ENCODE data around the gene AP1B1. TPM values are rescaled to one million over a fixed set of nuclear protein-coding genes. Genes with fewer than 3 reads are reported as not detected.
"Not testable (repeated sequence)": the region's sequence is repeated elsewhere in the genome, so short reads cannot be mapped to it uniquely, and the experiment has no call there.

Gene AP1B1
- total RNA-seq, 1 donor = 37.3 TPM

DNA sequence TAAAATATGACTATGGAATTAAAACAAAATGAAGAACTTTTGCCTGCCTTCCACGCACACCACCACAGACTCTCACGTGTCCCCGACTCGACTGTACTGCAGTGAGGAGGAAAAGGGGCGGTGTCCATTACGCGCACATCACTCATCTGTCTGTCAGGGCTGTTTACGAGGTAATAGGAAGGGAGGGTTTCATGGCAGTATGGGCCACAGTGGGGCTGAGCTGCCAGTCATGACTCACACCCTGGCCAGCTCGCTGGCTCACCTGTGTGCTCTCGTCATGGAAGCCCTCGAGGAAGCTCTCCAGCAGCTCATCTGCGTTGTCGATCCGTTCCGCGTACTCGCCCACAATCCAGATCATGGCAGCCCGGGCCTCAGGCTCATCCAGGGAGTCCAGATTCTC is 39.4 kb downstream of the AP1B1 start:
- H3K36me3 ChIP-seq (ENCODE audit: insufficient read depth, low read length) = peaks cover 59% of the 10 kb centered on the region

DNA sequence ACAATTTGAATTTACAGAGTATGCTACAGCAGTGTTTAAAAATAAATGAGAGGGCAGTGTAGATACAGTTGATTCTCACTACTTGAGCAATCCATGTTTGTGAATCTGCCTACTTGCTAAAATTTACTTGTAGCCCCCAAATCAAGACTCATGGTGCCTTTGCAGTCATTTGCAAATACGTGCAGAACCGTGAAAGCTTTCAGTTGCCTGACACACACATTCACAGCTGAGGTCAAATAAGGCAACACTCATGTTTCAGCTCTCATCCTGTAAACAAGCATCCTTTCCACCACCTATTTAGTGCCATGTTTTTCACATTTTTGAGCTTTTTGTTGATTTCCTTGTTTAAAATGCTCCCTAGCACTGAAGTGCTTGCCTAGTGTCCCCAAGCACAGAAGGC is 40.3 kb downstream of the AP1B1 start:
- DNase-seq (ENCODE audit: insufficient read length, low spot score, missing footprints) = peak; percentile 26
- Histone ChIP-seq H3K27me3 (ENCODE audit: insufficient read depth, low read length) (no peaks in the 10 kb centered on the region), H3K4me1 (ENCODE audit: insufficient read depth, low read length) (peaks cover 3% of the 10 kb centered on the region), H2AFZ (ENCODE audit: low read length) (no peak overlapping the region), H4K20me1 (ENCODE audit: insufficient read depth, low read length) (peaks cover 2% of the 10 kb centered on the region), H3K36me3 (ENCODE audit: insufficient read depth, low read length) (peaks cover 52% of the 10 kb centered on the region), H3K4me2 (ENCODE audit: insufficient read depth, low read length) (no peak overlapping the region), H3K79me2 (ENCODE audit: insufficient read depth, low read length) (no peaks in the 10 kb centered on the region), H3K27ac (ENCODE audit: low read depth, low read length) (no peak overlapping the region), H3K9me3 (ENCODE audit: low read depth, low read length) (no peaks in the 10 kb centered on the region), H3K4me3 (ENCODE audit: insufficient read depth, low read length) (no peak overlapping the region)
- TF ChIP-seq, protein P1, sequence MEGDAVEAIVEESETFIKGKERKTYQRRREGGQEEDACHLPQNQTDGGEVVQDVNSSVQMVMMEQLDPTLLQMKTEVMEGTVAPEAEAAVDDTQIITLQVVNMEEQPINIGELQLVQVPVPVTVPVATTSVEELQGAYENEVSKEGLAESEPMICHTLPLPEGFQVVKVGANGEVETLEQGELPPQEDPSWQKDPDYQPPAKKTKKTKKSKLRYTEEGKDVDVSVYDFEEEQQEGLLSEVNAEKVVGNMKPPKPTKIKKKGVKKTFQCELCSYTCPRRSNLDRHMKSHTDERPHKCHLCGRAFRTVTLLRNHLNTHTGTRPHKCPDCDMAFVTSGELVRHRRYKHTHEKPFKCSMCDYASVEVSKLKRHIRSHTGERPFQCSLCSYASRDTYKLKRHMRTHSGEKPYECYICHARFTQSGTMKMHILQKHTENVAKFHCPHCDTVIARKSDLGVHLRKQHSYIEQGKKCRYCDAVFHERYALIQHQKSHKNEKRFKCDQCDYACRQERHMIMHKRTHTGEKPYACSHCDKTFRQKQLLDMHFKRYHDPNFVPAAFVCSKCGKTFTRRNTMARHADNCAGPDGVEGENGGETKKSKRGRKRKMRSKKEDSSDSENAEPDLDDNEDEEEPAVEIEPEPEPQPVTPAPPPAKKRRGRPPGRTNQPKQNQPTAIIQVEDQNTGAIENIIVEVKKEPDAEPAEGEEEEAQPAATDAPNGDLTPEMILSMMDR (IDR thresholded peaks at IDR 0.05; ENCODE audit: extremely low read depth, low read depth, low read length) = no peak

More for the DNA sequence above, 39.4 kb downstream of the AP1B1 start:
- Histone ChIP-seq H2AFZ (ENCODE audit: low read length) (no peak overlapping the region), H3K27me3 (ENCODE audit: insufficient read depth, low read length) (no peaks in the 10 kb centered on the region), H3K4me3 (ENCODE audit: insufficient read depth, low read length) (no peak overlapping the region), H3K9me3 (ENCODE audit: low read depth, low read length) (no peaks in the 10 kb centered on the region), H4K20me1 (ENCODE audit: insufficient read depth, low read length) (no peaks in the 10 kb centered on the region), H3K4me2 (ENCODE audit: insufficient read depth, low read length) (no peak overlapping the region), H3K27ac (ENCODE audit: low read depth, low read length) (no peak overlapping the region), H3K4me1 (ENCODE audit: insufficient read depth, low read length) (peaks cover 3% of the 10 kb centered on the region), H3K79me2 (ENCODE audit: insufficient read depth, low read length) (no peaks in the 10 kb centered on the region)
- DNase-seq (ENCODE audit: insufficient read length, low spot score, missing footprints) = peak; percentile 35
- TF ChIP-seq, protein P1 (IDR thresholded peaks at IDR 0.05; ENCODE audit: extremely low read depth, low read depth, low read length) = no peak

DNA sequence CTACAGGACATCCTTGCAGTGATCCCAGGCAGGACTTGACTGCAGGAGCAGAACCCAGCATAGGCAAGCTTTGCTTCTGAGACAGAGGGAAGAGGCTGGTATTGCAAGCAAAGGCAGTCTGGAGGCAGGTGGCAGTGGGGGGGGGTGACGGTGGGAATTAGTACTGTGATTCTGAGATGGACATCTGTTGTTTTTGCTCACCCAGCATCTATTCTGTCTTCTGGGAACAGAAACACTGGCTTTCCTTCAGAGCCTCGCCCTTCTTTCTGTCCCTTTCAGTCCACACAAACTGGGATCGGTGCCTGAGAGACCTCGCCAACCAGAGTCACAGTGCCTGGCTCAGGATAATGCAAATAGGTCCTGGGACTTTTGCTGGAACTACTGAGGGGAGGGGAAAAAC is 41.7 kb downstream of the AP1B1 start:
- TF ChIP-seq, protein P1 (IDR thresholded peaks at IDR 0.05; ENCODE audit: extremely low read depth, low read depth, low read length) = no peak

DNA sequence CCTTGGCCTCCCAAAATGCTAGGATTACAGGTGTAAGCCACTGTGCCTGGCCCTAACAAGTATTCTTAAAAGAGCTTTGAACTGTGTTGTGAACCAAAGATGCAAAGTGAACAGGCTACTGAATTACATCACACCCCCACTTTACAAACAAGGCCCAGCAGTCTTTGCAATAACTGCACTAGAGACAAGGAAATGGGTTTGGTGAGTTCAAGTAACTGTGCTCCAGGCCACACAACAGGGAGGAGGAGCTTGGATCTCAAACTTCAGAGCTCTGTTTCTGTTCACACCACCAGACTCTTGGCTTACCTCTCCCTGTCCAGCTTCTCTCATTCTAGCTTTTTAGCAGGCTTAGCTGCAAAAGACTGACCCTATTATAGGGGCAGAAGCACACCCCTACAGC is 42.4 kb downstream of the AP1B1 start:
- Histone ChIP-seq H3K79me2 (ENCODE audit: insufficient read depth, low read length) (no peaks in the 10 kb centered on the region), H3K36me3 (ENCODE audit: insufficient read depth, low read length) (peaks cover 53% of the 10 kb centered on the region), H3K27me3 (ENCODE audit: insufficient read depth, low read length) (no peaks in the 10 kb centered on the region), H3K27ac (ENCODE audit: low read depth, low read length) (no peak overlapping the region), H3K4me1 (ENCODE audit: insufficient read depth, low read length) (peaks cover 3% of the 10 kb centered on the region), H3K4me3 (ENCODE audit: insufficient read depth, low read length) (no peak overlapping the region), H3K4me2 (ENCODE audit: insufficient read depth, low read length) (no peak overlapping the region), H4K20me1 (ENCODE audit: insufficient read depth, low read length) (peaks cover 6% of the 10 kb centered on the region), H3K9me3 (ENCODE audit: low read depth, low read length) (no peaks in the 10 kb centered on the region), H2AFZ (ENCODE audit: low read length) (no peak overlapping the region)
- DNase-seq (ENCODE audit: insufficient read length, low spot score, missing footprints) = peak; percentile 48
- TF ChIP-seq, protein P1 (IDR thresholded peaks at IDR 0.05; ENCODE audit: extremely low read depth, low read depth, low read length) = no peak

More for the DNA sequence above, 41.7 kb downstream of the AP1B1 start:
- H4K20me1 ChIP-seq (ENCODE audit: insufficient read depth, low read length) = peaks cover 6% of the 10 kb centered on the region
- no peak overlapping the region for H3K4me3 ChIP-seq (ENCODE audit: insufficient read depth, low read length)
- H3K9me3 ChIP-seq (ENCODE audit: low read depth, low read length) = no peaks in the 10 kb centered on the region
- peak; percentile 35 for DNase-seq (ENCODE audit: insufficient read length, low spot score, missing footprints)
- no peaks in the 10 kb centered on the region for H3K27me3 ChIP-seq (ENCODE audit: insufficient read depth, low read length)
- no peak overlapping the region for H2AFZ ChIP-seq (ENCODE audit: low read length)
- no peak overlapping the region for H3K27ac ChIP-seq (ENCODE audit: low read depth, low read length)
- no peaks in the 10 kb centered on the region for H3K79me2 ChIP-seq (ENCODE audit: insufficient read depth, low read length)
- peaks cover 53% of the 10 kb centered on the region for H3K36me3 ChIP-seq (ENCODE audit: insufficient read depth, low read length)
- peaks cover 3% of the 10 kb centered on the region for H3K4me1 ChIP-seq (ENCODE audit: insufficient read depth, low read length)
- no peak overlapping the region for H3K4me2 ChIP-seq (ENCODE audit: insufficient read depth, low read length)

DNA sequence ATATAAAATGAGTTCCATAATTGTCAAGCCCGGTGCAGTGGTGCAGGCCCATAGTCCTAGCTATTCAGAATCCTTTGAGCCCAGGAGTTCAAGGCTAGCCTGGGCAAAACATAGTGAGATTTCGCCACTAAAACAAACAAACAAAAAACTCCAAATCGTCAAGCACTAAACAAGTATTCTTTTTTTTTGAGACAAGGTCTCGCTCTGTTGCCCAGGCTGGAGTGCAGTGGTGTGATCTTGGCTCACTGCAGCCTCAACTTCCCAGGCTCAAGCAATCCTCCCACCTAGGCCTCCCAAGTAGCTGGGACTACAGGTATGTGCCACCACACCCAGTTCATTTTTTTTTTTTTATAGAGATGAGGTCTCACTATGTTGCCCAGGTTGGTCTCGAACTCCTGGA is 43.5 kb downstream of the AP1B1 start:
- not testable (repeated sequence) for DNase-seq (ENCODE audit: insufficient read length, low spot score, missing footprints); H2AFZ ChIP-seq (ENCODE audit: low read length); H3K9me3 ChIP-seq (ENCODE audit: low read depth, low read length); H3K27me3 ChIP-seq (ENCODE audit: insufficient read depth, low read length); H3K27ac ChIP-seq (ENCODE audit: low read depth, low read length); H3K4me1 ChIP-seq (ENCODE audit: insufficient read depth, low read length); H3K4me3 ChIP-seq (ENCODE audit: insufficient read depth, low read length); H3K4me2 ChIP-seq (ENCODE audit: insufficient read depth, low read length); H3K79me2 ChIP-seq (ENCODE audit: insufficient read depth, low read length)
- H3K36me3 ChIP-seq (ENCODE audit: insufficient read depth, low read length) = peaks cover 53% of the 10 kb centered on the region
- peaks cover 10% of the 10 kb centered on the region for H4K20me1 ChIP-seq (ENCODE audit: insufficient read depth, low read length)

All from osteoblast (primary cell).